ENCODE data around the gene NID2. TPM values are rescaled to one million over a fixed set of nuclear protein-coding genes. Genes with fewer than 3 reads are reported as not detected.

Gene NID2
- 24.2 to 40.0 TPM (median 25.4 TPM) in 5 replicates for total RNA-seq (2022; extraction: Qiagen RNA extraction)

GRCh38 chr14:52068615-52069306 is at the start of gene NID2:
TSS of gene NID2 (minus strand) at chr14:52069059. CDS start at chr14:52068994, 65 bp downstream.

GRCh38 chr14:51989293-51990234 is 79.3 kb downstream of the NID2 start, which contains the start of gene RTRAF:
TSS of gene RTRAF (plus strand) at chr14:51989546. CDS start at chr14:51989640, 94 bp downstream.

Other genes starting within 250 kb of the NID2 start
- 2.9 to 4.5 TPM (median 3.4 TPM) in 5 replicates for gene GNG2, start 208.4 kb downstream of the NID2 start, total RNA-seq (2022; extraction: Qiagen RNA extraction)
- gene RTRAF, start 79.5 kb downstream of the NID2 start, total RNA-seq (2022; extraction: Qiagen RNA extraction) = 251 to 296 TPM (median 255 TPM) in 5 replicates
- not detected in 5 replicates for gene PTGDR, start 198.6 kb upstream of the NID2 start, total RNA-seq (2022; extraction: Qiagen RNA extraction)
- gene PTGER2, start 245.3 kb upstream of the NID2 start, total RNA-seq (2022; extraction: Qiagen RNA extraction) = 2.3 to 3.7 TPM (median 3.5 TPM) in 5 replicates